Hypothalamus (tissue), 51 donors: ENCODE measurements around the gene KTN1.
A peak's percentile ranks its signal among the peaks of the same experiment; 100 is the strongest.

Source experiments
- DNase-seq, 51 donors: peaks; one replicate each; lab custom pipeline; 2025; lab: John Stamatoyannopoulos, UW

The KTN1 gene

DNA sequence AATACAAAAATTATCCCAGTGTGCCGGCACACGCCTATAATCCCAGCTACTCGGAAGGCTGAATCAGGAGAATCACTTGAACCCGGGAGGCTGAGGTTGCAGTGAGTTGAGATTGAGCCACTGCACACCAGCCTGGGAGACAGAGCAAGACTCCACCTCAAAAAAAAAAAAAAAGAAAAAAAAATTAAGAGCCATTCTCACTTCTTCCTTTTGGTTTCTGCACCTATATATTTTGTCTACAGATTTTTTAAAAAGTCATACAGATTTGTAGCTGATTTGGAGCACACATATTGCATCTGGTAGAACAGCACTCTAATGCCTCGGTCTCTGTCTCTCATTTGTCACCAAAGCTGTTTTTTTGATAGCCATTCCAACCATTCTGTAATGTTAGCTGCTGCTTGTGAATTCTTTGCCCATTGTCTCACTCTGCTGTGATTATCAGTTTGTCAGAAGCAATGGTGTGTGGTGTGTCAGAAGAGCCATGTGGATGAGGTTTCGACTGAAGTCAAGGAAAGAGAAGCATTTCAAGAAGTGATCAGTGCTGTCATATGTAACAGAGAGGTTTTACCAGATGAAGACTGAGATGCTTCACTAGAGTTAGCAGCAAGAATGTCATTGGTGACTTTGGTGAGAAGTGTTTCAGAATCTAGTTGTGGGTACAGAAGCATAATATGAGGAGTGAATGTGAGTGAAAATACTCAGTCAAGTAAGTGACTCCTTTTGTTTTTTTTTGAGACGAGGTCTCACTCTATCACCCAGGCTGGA, 8.7 kb upstream of the KTN1 start:
- no peak for DNase-seq

DNA sequence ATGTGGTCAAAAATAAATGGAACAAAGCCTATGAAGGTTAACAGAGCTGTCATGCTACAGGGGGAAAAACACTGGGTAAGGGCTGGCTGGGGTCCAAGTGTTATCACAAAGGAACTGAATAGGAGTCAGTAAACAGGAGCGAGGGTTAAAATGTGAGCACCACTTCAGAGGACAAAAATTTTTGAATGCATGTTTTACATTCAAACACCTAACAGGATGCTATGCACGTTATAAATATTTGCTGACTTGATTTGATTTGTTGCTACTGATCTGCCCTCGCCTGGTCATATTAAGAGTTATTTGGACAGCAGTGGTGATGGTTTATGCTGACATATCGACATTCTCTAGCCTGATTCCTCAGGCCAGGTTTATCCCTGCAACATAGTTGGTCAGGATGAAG, 7.4 kb upstream of the KTN1 start:
- peak in 1 of 51 donors; percentile 9 for DNase-seq

DNA sequence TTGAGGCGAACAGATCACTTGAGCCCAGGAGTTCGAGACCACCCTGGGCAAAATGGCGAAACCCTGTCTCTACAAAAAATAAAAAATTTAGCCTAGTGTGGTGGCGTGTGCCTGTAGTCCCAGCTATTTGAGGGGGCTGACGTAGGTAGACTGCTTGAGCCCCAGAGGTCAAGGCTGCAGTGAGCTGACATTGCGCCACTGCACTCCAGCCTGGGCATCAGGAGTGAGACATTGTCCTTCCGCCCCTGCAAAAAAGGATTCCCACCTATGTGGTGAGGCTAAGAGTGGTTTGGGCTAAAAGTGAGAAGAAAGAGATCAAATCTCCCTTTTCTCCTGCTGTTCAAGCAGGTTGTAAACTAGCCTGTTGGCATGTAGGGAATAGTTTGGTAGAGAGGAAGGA, 5.0 kb upstream of the KTN1 start:
- DNase-seq: no peak

DNA sequence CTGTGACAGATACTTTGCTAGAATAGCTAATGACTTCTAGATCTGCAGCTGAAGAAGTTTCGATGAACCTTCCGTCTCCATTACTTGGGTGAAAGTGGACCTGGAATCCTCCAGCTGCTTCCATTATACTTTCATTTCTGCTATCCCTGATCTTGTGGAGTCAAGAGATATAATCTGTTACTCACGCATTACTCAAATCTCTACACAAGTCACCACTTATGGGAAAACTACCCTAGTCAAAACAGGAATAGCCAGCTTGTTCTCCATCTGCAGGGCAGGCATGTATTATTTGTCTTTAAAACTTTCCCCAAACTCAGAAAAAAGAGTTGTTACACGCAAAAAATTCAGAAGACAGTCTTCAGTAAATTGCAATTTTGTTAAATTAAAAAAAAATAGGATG, 2.8 kb upstream of the KTN1 start:
- DNase-seq: no peak

DNA sequence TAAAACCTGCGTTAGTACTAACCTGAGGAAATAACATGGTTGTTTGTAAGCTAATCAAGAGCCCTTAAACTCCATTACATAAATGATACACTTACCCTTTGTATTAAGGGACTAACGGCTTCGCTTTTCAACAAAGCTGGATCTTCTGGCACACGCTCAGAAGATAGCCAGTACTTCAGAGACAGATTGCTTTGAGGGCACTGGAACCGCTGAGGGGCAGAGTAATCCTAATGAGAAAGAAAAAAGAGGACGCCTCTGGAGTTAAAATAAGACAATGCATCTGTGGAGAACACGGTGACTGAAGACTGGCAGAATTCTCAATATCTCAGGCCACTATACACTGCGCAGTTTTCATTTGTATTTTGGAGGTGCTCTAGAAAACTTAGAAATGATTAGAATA, 1.5 kb upstream of the KTN1 start:
- no peak for DNase-seq

DNA sequence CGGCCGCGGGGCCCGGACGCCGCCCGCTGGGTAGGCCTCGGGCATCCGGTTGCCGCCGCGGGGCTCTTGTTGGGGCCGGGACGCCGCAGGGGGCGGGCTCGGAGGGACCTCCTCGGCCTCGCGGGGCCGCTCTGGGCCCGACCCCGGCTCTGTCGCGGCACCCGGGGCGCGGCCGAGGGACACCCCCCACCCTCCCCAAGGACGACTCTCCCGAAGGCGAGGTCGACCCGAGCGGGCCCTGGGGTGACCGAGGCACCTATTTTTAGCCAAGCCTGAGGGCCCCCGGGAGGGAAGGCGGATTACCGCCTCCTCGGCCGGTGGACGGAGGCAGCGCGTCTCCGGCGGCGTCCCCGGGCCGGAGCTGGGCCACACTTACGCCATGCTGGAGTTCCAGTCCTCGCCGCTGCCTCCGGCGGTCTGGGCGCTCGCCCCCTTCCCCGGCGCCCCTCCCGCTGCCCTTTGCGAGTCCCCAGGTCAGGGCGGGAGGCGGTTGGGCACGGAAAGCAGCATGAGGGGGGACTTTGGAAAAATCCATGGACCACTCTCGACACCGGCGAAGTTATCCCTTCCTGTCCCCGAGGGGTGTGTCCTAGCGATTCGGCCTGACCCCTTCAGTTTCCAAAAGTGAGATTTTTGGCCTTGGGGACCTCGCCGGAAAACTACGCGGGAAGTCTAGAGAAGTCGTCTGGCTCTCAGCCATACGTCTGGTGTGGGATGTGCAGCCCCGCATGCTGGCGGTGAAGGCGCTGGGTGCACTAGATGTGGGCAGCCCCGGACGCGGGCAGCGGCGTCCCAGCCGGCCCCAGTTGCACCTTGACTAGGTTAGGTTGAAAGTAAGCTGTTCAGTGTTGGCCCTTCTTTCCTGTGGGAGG, 699 bp downstream of the KTN1 start:
- peak in 35 of 51 donors; percentile 12 to 69 (median 46) for DNase-seq

DNA sequence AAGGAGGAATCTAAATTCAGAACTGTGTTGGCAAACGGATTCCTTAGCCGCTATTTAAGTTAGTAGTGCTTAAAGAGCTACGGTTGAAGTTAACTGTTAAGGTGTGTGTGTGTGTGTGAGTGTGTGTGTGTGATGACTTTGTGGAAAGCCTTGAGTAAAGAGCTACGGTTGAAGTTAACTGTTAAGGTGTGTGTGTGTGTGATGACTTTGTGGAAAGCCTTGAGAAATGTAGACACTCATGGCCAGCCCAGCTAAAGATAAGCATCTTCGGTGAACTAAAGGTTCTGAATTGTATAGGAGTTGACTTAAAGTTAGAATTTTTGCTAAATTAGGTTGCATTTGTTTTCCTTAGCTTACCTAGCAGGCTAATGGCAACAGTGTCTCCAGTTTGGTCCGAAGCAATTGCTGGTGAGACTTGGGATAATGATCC, 1.4 kb downstream of the KTN1 start:
- no peak for DNase-seq

DNA sequence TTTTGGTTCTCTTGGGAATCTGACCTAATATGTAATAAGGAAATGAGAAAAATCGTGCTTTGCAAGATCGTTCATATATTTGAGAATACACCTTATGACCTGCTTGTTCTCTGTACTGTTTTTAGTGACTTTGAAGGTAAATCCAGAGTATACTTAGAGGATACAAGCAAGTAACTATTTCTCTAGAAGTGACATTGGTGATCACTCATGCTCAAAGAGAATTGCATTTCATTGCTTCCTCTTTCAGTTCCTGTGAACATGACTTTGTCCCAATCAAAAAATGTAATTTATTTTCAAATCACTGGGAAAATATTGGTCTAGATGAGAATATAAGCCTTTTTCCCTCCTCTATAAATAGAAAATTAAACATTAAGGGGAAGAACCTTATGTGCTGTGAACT, 2.7 kb downstream of the KTN1 start:
- DNase-seq: no peak

DNA sequence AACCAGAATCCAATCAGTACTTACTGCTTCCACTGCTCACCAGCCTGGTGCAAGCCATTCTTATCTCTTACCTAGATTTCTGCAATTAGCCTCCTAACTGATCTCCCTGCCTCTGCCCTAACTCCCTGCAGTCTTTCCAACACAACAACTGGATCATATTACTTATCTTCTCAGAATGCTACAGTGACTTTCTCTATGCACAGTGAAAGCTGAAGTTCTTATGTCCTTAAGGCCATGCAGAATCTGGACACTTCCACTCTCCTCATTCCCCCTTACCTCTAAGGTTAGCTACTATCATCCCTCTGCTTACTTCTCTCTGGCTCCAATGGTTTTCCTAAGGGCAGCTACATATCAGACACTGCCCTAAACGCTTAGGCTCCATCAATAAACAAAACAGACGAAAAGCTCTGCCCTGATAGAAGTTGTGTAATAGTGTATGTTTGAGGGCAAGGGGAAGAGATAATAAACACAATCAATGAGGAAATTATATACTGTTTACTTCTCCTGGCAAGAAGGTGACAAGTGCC, 4.0 kb downstream of the KTN1 start:
- no peak for DNase-seq

DNA sequence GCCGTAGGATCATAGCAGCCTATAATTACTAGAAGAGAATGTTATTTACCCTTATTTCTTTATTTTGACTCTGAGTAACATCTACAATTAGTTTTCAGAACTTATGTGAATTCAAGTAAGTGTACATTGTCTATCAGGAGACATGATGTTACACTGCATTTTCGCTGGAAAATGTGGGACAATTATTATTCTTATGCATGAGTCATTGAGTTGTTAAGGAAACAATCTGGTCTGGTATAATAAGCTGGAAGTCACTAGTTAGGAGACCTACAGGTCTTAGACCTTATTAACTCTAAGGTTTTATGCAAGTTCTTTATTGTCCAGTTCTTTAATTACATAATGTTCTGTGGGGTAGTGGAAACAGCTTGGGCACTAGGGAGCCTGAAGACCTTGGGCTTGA, 5.8 kb downstream of the KTN1 start:
- no peak for DNase-seq

DNA sequence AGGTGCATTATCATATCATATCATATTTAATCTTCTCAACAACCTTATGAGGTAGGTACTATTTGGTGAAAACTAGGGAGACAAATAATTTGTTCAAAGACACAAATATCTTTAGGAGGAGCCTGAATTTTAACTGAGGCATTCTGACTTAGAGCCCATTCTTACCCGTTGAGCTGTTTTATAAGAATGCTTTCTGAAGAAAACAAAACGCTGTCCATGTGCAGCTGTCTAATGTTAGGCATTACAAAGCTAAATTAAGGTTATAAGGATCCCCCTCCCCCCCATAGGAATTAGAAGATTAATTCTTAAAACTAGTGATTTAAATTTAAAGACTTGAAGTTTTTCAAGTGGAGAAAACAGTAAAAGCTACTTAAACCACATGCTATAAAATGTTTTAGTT, 6.4 kb downstream of the KTN1 start:
- no peak for DNase-seq

DNA sequence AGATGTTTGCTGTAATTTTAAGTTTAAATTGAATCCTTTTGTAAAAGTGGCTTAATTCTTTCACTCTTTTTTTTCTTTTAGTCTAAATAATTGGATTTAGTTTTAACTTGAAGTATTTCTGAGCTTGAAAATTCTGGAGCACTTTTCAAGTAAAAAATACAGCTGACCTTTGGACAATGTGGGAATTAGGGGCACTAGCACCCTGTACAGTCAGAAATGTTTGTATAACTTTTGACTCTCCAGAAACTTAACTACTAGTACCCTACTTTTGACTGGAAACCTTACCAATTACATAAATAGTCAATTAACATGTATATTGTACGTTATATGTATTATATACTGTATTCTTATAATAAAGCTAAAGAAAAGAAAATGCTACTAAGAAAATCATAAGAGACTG, 7.8 kb downstream of the KTN1 start:
- DNase-seq: no peak

DNA sequence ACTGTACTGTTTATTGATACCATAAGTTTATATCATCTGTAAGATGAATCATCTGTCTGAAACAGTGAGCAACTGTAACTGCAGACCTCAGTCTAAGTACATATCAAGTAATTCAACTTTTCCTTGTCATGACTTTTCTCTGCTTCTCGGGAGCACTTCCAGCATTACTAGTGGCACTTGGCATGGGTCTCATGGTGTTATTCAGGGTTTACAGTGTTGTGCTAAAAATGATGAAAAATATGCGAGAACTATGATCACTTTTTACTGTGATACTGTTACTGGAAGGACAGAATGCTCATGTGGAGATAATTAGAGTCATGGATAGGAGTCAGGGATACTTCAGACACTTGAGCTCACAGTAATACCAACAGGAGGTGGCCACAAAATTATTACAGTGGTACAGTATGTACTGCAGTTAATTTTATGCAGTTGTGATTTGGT, 8.3 kb downstream of the KTN1 start:
- DNase-seq: no peak

DNA sequence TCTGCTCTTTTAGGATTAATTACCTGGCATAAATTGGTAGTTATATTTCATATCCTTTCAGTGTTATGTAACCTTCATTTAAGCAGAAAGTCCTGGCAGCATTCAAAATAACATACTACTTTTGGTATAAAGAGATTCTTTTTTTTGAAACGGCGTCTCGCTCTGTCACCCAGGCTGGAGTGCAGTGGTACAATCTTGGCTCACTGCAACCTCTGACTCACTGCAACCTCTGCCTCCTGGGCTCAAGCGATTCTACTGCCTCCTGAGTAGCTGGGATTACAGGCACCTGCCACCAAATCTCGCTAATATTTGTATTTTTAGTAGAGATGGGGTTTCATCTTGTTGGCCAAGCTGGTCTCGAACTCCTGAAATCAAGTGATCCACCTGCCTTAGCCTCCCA, 9.2 kb downstream of the KTN1 start:
- no peak for DNase-seq

DNA sequence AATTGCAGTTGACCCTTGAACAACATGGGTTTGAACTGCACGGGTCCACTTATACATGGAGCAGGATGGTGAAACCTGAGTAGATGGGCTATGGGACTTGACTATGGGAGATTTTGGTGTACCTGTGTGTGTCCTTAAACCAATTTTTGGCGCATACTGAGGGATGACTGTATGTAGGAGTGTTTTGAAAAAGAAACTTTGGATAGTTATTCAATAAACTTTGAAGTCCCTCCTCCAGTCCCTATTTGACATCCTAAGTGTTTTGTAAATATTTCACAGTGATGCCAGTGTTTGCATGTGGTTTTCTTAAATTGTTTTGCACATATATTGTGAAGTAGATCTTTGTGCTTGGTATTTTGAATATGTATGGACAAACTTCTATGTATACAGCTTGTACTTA, 12.4 kb downstream of the KTN1 start:
- DNase-seq: no peak

DNA sequence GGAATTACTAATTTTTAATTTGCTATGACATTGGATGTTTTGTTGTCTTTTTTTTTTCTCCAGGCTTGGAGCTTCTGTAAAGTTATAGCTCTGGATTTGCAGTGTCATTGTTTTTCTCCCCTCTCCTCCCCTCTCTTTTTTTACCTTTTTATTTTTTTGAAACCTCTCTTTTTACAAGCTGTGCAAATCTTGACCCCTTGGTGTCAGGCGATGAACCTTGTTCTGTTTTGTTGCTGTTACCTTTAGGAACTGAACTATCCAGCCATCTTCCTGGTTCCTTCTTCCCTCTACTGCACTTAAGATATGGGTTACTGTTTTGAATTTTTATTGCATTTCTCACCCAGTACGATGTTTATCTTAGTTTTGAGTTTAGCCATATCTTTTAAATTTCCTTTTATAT, 13.7 kb downstream of the KTN1 start:
- DNase-seq: no peak

DNA sequence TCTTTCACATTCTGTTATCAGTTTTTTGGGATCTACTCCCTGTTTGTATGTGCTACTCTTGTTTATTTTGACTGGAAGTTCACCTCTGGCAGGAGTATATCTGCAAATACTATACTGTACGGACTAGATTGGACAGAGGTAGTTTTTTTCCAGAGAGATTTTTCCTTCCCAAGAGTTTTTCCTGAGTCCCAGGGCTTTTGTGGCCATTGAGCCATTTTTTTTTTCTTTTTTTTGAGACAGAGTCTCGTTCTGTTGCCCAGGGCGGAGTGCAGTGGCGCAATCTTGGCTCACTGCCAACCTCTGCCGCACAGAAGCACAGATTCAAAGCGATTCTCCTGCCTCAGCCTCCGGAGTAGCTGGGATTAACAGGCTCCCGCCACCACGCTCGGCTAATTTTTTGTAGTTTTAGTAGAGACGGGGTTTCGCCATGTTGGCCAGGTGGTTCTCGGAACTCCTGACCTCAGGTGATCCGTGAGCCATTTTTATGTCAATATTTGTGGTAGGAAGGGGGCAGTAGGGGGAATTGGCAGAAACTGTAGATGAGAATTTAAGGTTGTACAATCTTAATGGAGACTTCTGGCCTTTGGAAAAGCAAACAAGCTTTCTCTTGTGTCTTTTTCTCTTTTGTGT, 19.4 kb downstream of the KTN1 start:
- DNase-seq: no peak

DNA sequence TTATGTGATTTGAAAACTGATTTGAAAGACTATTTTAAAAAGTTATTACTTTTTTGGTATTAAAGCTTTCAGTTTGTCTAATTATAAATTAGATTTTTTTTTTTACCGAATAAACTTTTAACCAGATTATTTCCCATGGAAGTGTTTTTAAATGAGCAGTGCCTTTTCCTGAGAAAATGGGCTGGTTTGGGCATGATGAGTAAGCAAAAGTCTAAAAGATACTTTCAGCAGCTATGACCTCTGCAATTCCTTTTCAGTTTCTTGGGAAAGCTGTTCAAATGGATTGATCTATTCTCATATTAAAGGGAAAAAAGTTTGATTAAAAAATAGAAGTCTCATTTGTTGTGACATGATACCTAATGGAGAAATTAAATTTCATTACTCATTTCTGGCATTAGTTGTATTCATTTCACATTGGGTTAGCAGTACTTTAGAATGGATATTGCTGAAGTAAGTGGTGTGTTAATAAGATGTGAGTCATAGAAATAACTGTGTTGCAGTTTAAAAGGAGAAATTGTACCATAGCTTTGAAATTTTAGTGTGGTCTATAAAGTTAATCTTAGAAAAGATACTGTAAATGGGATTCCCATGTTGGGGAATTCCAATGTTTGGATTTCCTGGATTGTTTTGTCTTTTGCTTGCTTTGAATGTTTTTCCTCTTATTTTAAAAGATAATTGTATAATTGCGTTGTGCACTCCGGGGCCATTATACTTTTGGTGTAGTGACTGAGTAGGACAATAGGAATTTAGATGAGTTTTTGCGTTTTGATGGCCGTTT, 21.0 kb downstream of the KTN1 start:
- no peak for DNase-seq

DNA sequence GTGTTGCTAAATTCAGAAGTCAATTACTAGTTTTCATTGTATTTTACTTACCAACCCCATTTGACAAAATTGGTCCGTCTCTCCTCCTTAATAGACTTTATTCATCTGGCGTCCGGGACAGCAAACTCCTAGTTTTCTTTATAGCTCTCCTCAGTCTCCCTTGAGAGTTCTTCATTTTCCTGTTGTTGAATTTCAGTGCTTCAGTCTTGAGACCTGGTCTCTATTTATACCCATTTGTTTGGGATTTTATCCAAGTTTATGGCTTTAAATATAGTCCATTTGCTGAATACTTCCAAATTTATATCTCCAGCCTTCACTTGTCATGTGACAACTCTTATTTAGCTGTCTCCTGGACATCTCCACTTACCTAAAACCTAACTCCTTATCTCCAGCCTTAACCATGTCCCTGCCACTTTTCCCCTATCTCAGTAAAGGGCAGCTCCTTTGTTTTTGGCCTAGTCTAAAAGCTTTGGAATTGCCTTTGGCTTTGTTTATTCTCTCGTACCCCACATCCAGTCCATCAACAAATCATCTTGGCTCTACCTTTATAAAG, 23.5 kb downstream of the KTN1 start:
- no peak for DNase-seq

DNA sequence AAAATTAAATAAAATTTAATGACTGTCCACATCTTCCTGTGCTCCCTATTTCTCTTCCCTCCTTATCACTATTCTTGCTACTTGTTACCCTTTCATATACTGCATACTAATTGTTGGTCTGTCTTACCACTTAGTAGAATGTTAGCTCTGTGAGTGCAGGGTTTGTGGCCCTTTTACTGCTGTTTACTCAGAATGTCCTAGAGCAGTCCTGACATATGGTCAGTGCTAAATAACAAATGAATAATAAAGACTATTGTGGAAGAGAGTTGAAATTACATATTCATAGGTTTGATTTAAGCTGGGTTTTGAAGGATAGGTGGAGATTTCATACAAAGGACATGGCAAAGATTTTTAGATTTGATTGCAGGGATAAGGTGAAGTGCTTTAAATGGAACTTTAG, 24.5 kb downstream of the KTN1 start:
- no peak for DNase-seq
